Stomach (tissue), 9 donors: ENCODE results near the gene TRIO. TPM values are rescaled to one million over a fixed set of nuclear protein-coding genes. Genes with fewer than 3 reads are reported as not detected.

Experiments used
- DNase-seq, 2 donors: peaks; one replicate each; pipeline versions ENCODE4 v3.0.0 to v3.0.0-alpha.2; 2013 to 2019
- H3K27ac ChIP-seq, 5 donors: fragments of 200-600 bp in 4 of 5; sonication (generic) in 4 of 5; one replicate each; pipeline ENCODE4 v1.5.1; 2013 to 2019; ENCODE audit warnings: mild to moderate bottlenecking in 1 of 5, moderate library complexity in 1 of 5
- H3K27me3 ChIP-seq, 3 donors: fragments of 200-600 bp; sonication (generic); one replicate each; pipeline ENCODE4 v1.5.1; 2017 to 2019; ENCODE audit warnings: mixed run types in 1 of 3
- H3K36me3 ChIP-seq, 4 donors: fragments of 200-600 bp; sonication (generic); 1 replicate in 3 of 4; 2 replicates in 1 of 4; pipeline ENCODE4 v1.5.1; 2016 to 2019
- H3K4me1 ChIP-seq, 4 donors: fragments of 200-600 bp; sonication (generic); one replicate each; pipeline ENCODE4 v1.5.1; 2016 to 2019
- H3K4me3 ChIP-seq, 4 donors: fragments of 200-600 bp; sonication (generic) in 3 of 4; one replicate each; pipeline ENCODE4 v1.5.1; 2016 to 2019; ENCODE audit warnings: mild to moderate bottlenecking in 1 of 4
- H3K9me3 ChIP-seq, 4 donors: fragments of 200-600 bp; sonication (generic); one replicate each; pipeline ENCODE4 v1.5.1; 2016 to 2019
- CTCF ChIP-seq, 7 experiments: fragments of 450-650 bp in 4 of 7; fragments of 200-600 bp in 3 of 7; sonication (generic) in 3 of 7; IDR thresholded peaks; one replicate each; pipeline ENCODE4 v1.5.1; 2016 to 2019; ENCODE audit warnings: antibody characterized with exemption in 7 of 7, control low read depth in 2 of 7, mild to moderate bottlenecking in 1 of 7
- EP300 ChIP-seq: sonication (generic); formaldehyde crosslinking; IDR thresholded peaks from one replicate; pipeline ENCODE4 v1.6.1; 2017; ENCODE audit warnings: antibody characterized with exemption
- POLR2A ChIP-seq, 4 donors: fragments of 450-650 bp; IDR thresholded peaks; one replicate each; pipeline ENCODE4 v1.6.1; 2016; ENCODE audit warnings: antibody characterized with exemption in 4 of 4, control low read depth in 2 of 4, mild to moderate bottlenecking in 1 of 4, moderate library complexity in 1 of 4
- POLR2AphosphoS5 ChIP-seq, 3 donors: sonication (generic); formaldehyde crosslinking; IDR thresholded peaks; one replicate each; pipeline ENCODE4 v1.6.1; 2016; ENCODE audit warnings: antibody characterized with exemption in 3 of 3
- WGBS, 5 donors: extraction: QIAGEN DNeasy Blood & Tissue Kit in 3 of 5; methylation state at CpG; one replicate each; pipeline versions ENCODE4 v1.1.5 to v1.1.7; 2013 to 2018; 5-methylcytosine and 5-hydroxymethylcytosine counted together
- intact Hi-C: fragments of 100-400 bp; cut with DNase I; formaldehyde crosslinking; loops from one replicate; pipeline ENCODE4 v1.15.1; 2023; ENCODE audit warnings: low total_unique reads
- polyA plus RNA-seq, 3 donors: library from polyadenylated mRNA; stranded (reverse); fragments of 200-250 nt; gene quantifications; one replicate each; pipeline ENCODE4 v1.2.3, GENCODE V29; 2013
- total RNA-seq, 5 donors: library from RNA; depleted of rRNA; stranded (reverse); fragments of >200 nt; gene quantifications; one replicate each; pipeline versions ENCODE4 v1.1.0 to v1.2.3, GENCODE V29; 2014 to 2016
- donor health status: healthy with polysubstance abuse.
- donor health status: Bipolar disorder and iron deficiency.
- donor health status: healthy.

Gene TRIO
- total and polyA plus RNA-seq, 8 donors, result 9.9 to 558 (median 127) TPM

- H3K4me1 ChIP-seq, result no peaks in the 10 kb centered on the region
- no peaks in the 10 kb centered on the region for H3K9me3 ChIP-seq
- H3K27me3 ChIP-seq, result no peaks in the 10 kb centered on the region
- 82 to 94% (median 91%) methylated on average over 6 of the region's 6 CpGs for WGBS, 5 donors
- intact Hi-C loops, result no loop called here
- TF ChIP-seq CTCF (IDR thresholded peaks at IDR 0.05) (no peak), POLR2A (IDR thresholded peaks at IDR 0.05) (no peak), EP300 (no peak), POLR2AphosphoS5 (IDR thresholded peaks at IDR 0.05) (no peak)
- H3K4me3 ChIP-seq, result no peak overlapping the region
- no peak overlapping the region for H3K27ac ChIP-seq
- peaks cover 44 to 100% (median 97%) of the 10 kb centered on the region in 4 donors for H3K36me3 ChIP-seq
- no peak for DNase-seq
These were observed 226.6 kb downstream of the TRIO start for GRCh38 chr5:14369780-14370179.

GRCh38 chr5:14370386-14370785 is 227.2 kb downstream of the TRIO start:
- H3K4me3 ChIP-seq, result no peak overlapping the region
- intact Hi-C loops, result no loop called here
- DNase-seq, result no peak
- H3K9me3 ChIP-seq, result no peaks in the 10 kb centered on the region
- WGBS, 5 donors, result 75 to 85% (median 79%) methylated on average over 5 of the region's 5 CpGs
- no peaks in the 10 kb centered on the region for H3K4me1 ChIP-seq
- H3K36me3 ChIP-seq, result peaks cover 38 to 100% (median 97%) of the 10 kb centered on the region in 4 donors
- TF ChIP-seq EP300 (no peak), CTCF (IDR thresholded peaks at IDR 0.05) (no peak)
- H3K27me3 ChIP-seq, result no peaks in the 10 kb centered on the region
- H3K27ac ChIP-seq, result no peak overlapping the region

- Histone ChIP-seq H3K4me1 (peaks cover 0 to 6% (median 0%) of the 10 kb centered on the region in 4 donors), H3K27me3 (no peaks in the 10 kb centered on the region), H3K27ac (no peak overlapping the region), H3K36me3 (peaks cover 28 to 100% (median 97%) of the 10 kb centered on the region in 4 donors), H3K9me3 (no peaks in the 10 kb centered on the region), H3K4me3 (no peak overlapping the region)
- no peak for TF ChIP-seq EP300
- no peak for TF ChIP-seq POLR2A (IDR thresholded peaks at IDR 0.05)
- no peak for TF ChIP-seq CTCF (IDR thresholded peaks at IDR 0.05)
- no peak for TF ChIP-seq POLR2AphosphoS5 (IDR thresholded peaks at IDR 0.05)
- 71 to 78% (median 76%) methylated on average over 6 of the region's 6 CpGs for WGBS, 5 donors
- intact Hi-C loops, result no loop called here
- DNase-seq, result no peak
These were observed 230.5 kb downstream of the TRIO start for GRCh38 chr5:14373685-14374084.

- intact Hi-C loops, result no loop called here
- peaks cover 0 to 6% (median 0%) of the 10 kb centered on the region in 4 donors for H3K4me1 ChIP-seq
- H3K27me3 ChIP-seq, result no peaks in the 10 kb centered on the region
- peaks cover 28 to 100% (median 97%) of the 10 kb centered on the region in 4 donors for H3K36me3 ChIP-seq
- 70 to 87% (median 83%) methylated on average over 8 of the region's 8 CpGs for WGBS, 5 donors
- H3K27ac ChIP-seq, result no peak overlapping the region
- no peaks in the 10 kb centered on the region for H3K9me3 ChIP-seq
- H3K4me3 ChIP-seq, result no peak overlapping the region
- no peak for DNase-seq
- TF ChIP-seq CTCF (IDR thresholded peaks at IDR 0.05), result no peak
- TF ChIP-seq POLR2AphosphoS5 (IDR thresholded peaks at IDR 0.05), result no peak
- TF ChIP-seq POLR2A (IDR thresholded peaks at IDR 0.05), result no peak
- no peak for TF ChIP-seq EP300
These were observed 231.0 kb downstream of the TRIO start for GRCh38 chr5:14374100-14374499.
